HCT116 (cell line): ENCODE measurements around the gene SAMD4A. TPM values are rescaled to one million over a fixed set of nuclear protein-coding genes. Genes with fewer than 3 reads are reported as not detected.

Experiments
- ATAC-seq: fragments of 200-7000 bp; cut with Tn5 transposase; 2 replicates; pipeline ENCODE4 v1.9.1; 2020; ENCODE audit warnings: mild to moderate bottlenecking, moderate library complexity
- BruUV-seq: library from RNA; stranded (reverse); fragments of 400-500 nt; replicated peaks from 2 replicates; lab custom pipeline; 2021; lab: Mats Ljungman, UMichigan
- CTCF ChIA-PET: fragments of 300-600 bp; sonication (Branson Sonifier 250); formaldehyde crosslinking; loops from one replicate; lab custom pipeline; 2021; ENCODE audit warnings: antibody characterized with exemption; lab: Charles Lee
- POLR2A ChIA-PET: fragments of 300-600, 350-600 bp; sonication (Branson Sonifier 250); formaldehyde crosslinking; loops from one replicate; lab custom pipeline; 2021; ENCODE audit warnings: antibody characterized with exemption; lab: Charles Lee
- RAD21 ChIA-PET, 2 experiments: fragments of 300-600 bp; sonication (Branson Sonifier 250); formaldehyde crosslinking; loops; one replicate each; lab custom pipeline; 2023; ENCODE audit warnings: low total read pairs in 2 of 2; ENCODE audit not compliant: uncharacterized antibody in 2 of 2, unreplicated experiment in 2 of 2, low non-redundant PET in 1 of 2; lab: Charles Lee
- DNase-seq: peaks from one replicate; pipeline ENCODE4 v3.0.0-alpha.2; 2010; ENCODE audit warnings: low read depth, low spot score
- H2AFZ ChIP-seq: fragments of 200-600 bp; shearing (Covaris generic), sonication (generic); 2 replicates; pipeline ENCODE4 v1.6.1; 2017; ENCODE audit warnings: low read depth, mixed run types, mixed read lengths, antibody characterized with exemption, low read length; ENCODE audit not compliant: poor library complexity, severe bottlenecking
- H3K27ac ChIP-seq: 2 replicates; pipeline ENCODE4 v1.5.1; 2012; ENCODE audit warnings: low read depth, low read length
- H3K27me3 ChIP-seq: fragments of 200-600 bp; sonication (generic); 2 replicates; pipeline ENCODE4 v1.6.1; 2016; ENCODE audit warnings: mixed run types, low read length, mixed read lengths; ENCODE audit not compliant: insufficient read depth
- H3K36me3 ChIP-seq, 2 experiments: fragments of 200-500 bp in 1 of 2; fragments of 200-600 bp in 1 of 2; sonication (Bioruptor generic) in 1 of 2; sonication (generic) in 1 of 2; 2 replicates each; pipeline versions ENCODE4 v1.5.1 to v1.6.1; 2014 to 2016; ENCODE audit warnings: low read length in 2 of 2, inconsistent platforms in 1 of 2, mixed read lengths in 1 of 2, mixed run types in 1 of 2; ENCODE audit not compliant: insufficient read depth in 2 of 2, control insufficient read depth in 1 of 2
- H3K4me1 ChIP-seq, 2 experiments: fragments of 200-600 bp in 1 of 2; sonication (generic) in 1 of 2; 2 replicates each; pipeline versions ENCODE4 v1.5.1 to v1.6.1; 2012 to 2017; ENCODE audit warnings: low read length in 2 of 2, inconsistent platforms in 1 of 2, mild to moderate bottlenecking in 1 of 2, mixed read lengths in 1 of 2, mixed run types in 1 of 2, moderate library complexity in 1 of 2; ENCODE audit not compliant: insufficient read depth in 2 of 2, control insufficient read depth in 1 of 2
- H3K4me2 ChIP-seq: fragments of 200-600 bp; sonication (generic); 2 replicates; pipeline ENCODE4 v1.6.1; 2017; ENCODE audit warnings: mixed run types, low read length, mixed read lengths
- H3K4me3 ChIP-seq, 2 experiments: fragments of 200-600 bp in 1 of 2; sonication (generic) in 1 of 2; replicated peaks in 1 of 2; 2 replicates each; pipeline ENCODE4 v1.5.1; 2011 to 2016; ENCODE audit warnings: low read length in 2 of 2, control low read depth in 1 of 2, low read depth in 1 of 2, mild to moderate bottlenecking in 1 of 2, mixed read lengths in 1 of 2, mixed run types in 1 of 2
- H3K79me2 ChIP-seq: fragments of 200-600 bp; sonication (generic); 2 replicates; pipeline ENCODE4 v1.6.1; 2017; ENCODE audit warnings: mild to moderate bottlenecking, mixed run types, low read length, moderate library complexity, mixed read lengths; ENCODE audit not compliant: insufficient read depth
- H3K9ac ChIP-seq: fragments of 200-600 bp; sonication (generic); 2 replicates; pipeline ENCODE4 v1.6.1; 2016; ENCODE audit warnings: low read length, mixed read lengths
- H3K9me2 ChIP-seq: fragments of 200-600 bp; sonication (generic), shearing (Covaris generic); 2 replicates; pipeline ENCODE4 v1.6.1; 2017; ENCODE audit warnings: mixed run types, mild to moderate bottlenecking, moderate library complexity; ENCODE audit not compliant: insufficient read depth
- H3K9me3 ChIP-seq, 2 experiments: fragments of 200-500 bp in 1 of 2; fragments of 200-600 bp in 1 of 2; sonication (Bioruptor generic) in 1 of 2; sonication (generic) in 1 of 2; 2 replicates each; pipeline ENCODE4 v1.6.1; 2014 to 2017; ENCODE audit warnings: low read length in 2 of 2, mixed read lengths in 2 of 2, inconsistent platforms in 1 of 2, low read depth in 1 of 2, mild to moderate bottlenecking in 1 of 2, mixed run types in 1 of 2, moderate library complexity in 1 of 2; ENCODE audit not compliant: control insufficient read depth in 1 of 2, insufficient read depth in 1 of 2
- H4K20me1 ChIP-seq: fragments of 200-600 bp; sonication (generic), shearing (Covaris generic); 2 replicates; pipeline ENCODE4 v1.6.1; 2017; ENCODE audit warnings: mixed run types, mild to moderate bottlenecking, moderate library complexity; ENCODE audit not compliant: insufficient read depth
- CBX3 ChIP-seq: IDR thresholded peaks from 2 replicates; pipeline ENCODE4 v1.6.1; 2012; ENCODE audit warnings: low read depth
- CEBPB ChIP-seq: IDR thresholded peaks from 2 replicates; pipeline ENCODE4 v1.6.1; 2012; ENCODE audit warnings: low read depth
- EGR1 ChIP-seq: IDR thresholded peaks from 2 replicates; pipeline ENCODE4 v1.6.1; 2012; ENCODE audit warnings: low read depth
- EZH2 ChIP-seq: fragments of 200-600 bp; sonication (generic); IDR thresholded peaks from 2 replicates; pipeline ENCODE4 v1.6.1; 2017; ENCODE audit warnings: antibody characterized with exemption, mixed run types
- EZH2phosphoT487 ChIP-seq: fragments of 200-600 bp; IDR thresholded peaks from 2 replicates; pipeline ENCODE4 v1.6.1; 2018; ENCODE audit warnings: antibody characterized with exemption, borderline replicate concordance
- FOSL1 ChIP-seq: IDR thresholded peaks from 2 replicates; pipeline ENCODE4 v1.6.1; 2012; ENCODE audit warnings: low read depth
- POLR2A ChIP-seq: IDR thresholded peaks from 2 replicates; pipeline ENCODE4 v1.7.0; 2011; ENCODE audit warnings: borderline replicate concordance; ENCODE audit not compliant: insufficient read depth, insufficient read length; ENCODE audit errors: extremely low read depth
- POLR2AphosphoS5 ChIP-seq: IDR thresholded peaks from 2 replicates; pipeline ENCODE4 v1.6.1; 2011; ENCODE audit warnings: mild to moderate bottlenecking, low read depth, low read length, moderate library complexity
- RAD21 ChIP-seq: IDR thresholded peaks from 2 replicates; pipeline ENCODE4 v1.6.1; 2012; ENCODE audit warnings: low read depth, mild to moderate bottlenecking
- SP1 ChIP-seq: IDR thresholded peaks from 2 replicates; pipeline ENCODE4 v1.6.1; 2012; ENCODE audit warnings: low read depth
- SRF ChIP-seq: IDR thresholded peaks from 2 replicates; pipeline ENCODE4 v1.6.1; 2012; ENCODE audit warnings: low read depth
- YY1 ChIP-seq: IDR thresholded peaks from 2 replicates; pipeline ENCODE4 v1.6.1; 2011; ENCODE audit warnings: low read length, low read depth, moderate library complexity, mild to moderate bottlenecking; ENCODE audit not compliant: insufficient replicate concordance; ENCODE audit errors: extremely low read depth
- intact Hi-C: fragments of 100-400 bp; cut with micrococcal nuclease; formaldehyde crosslinking; loops from 2 replicates; pipeline ENCODE4 v1.10.0; 2022
- total RNA-seq: library from RNA; stranded (reverse); gene quantifications from one replicate; pipeline ENCODE4 v1.2.1, GENCODE V29; 2021; ENCODE audit not compliant: unreplicated experiment
- TF ChIP-seq, protein P1 (sequence below): IDR thresholded peaks from 2 replicates; pipeline ENCODE4 v1.6.1; 2012

Gene SAMD4A
- total RNA-seq, 1 experiment from 2014 or later, result 9.0 TPM

DNA sequence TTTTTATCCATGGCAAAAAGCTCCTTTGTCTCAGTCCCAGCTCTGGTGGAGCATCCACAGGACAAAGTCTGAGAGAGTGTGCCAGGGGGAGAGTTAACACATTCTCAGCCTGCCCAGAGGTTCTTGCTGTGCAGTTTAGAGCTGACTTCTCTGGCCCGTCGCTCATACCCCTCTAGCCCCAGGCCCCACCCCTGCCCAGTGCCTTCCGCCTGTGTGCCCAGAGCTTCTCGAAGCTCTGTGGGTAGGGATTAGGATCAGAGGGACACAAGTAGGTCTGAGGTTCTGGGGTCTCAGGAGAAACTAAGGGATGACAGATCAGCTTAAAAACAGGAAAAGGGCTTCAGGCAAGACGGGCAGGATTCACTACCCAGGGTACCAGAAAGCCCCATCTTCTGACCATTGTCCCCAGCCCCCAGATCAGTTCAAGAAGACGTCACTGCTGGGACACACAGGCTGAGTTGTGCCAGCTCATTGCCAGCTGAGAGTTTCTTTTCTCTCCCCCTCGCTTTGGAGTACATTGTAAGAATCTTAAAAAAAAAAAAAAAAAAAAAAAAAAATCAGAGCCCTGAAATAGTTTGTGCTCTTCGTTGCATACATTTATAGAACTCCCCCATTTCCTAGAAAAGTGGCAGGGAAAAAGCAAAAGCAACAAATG is 208.7 kb downstream of the SAMD4A start:
- H3K27ac ChIP-seq, result no peak overlapping the region
- no peaks in the 10 kb centered on the region for H3K9me2 ChIP-seq
- ChIA-PET CTCF (interaction anchor here (0.8 to 5.3 kb wide), 3 partner anchors 211 to 409 kb away, joined by 3 to 131 read pairs (median 4); partner anchors contain the start of gene SAMD4A), POLR2A (no interaction called here), RAD21 (no interaction called here)
- no peaks in the 10 kb centered on the region for H3K79me2 ChIP-seq
- no peak overlapping the region for H3K9ac ChIP-seq
- H3K4me1 ChIP-seq, result peaks cover 20 to 29% of the 10 kb centered on the region in 2 experiments
- no TSS peak for BruUV-seq
- no peak for DNase-seq
- ATAC-seq, result no peak
- H3K4me2 ChIP-seq, result no peak overlapping the region
- 0 out of 4 replicates have a peak, but pooled peaks cover 0 to 4% of the 10 kb centered on the region in 2 experiments for H3K36me3 ChIP-seq
- no peak overlapping the region for H2AFZ ChIP-seq
- no peaks in the 10 kb centered on the region for H3K9me3 ChIP-seq
- TF ChIP-seq EZH2phosphoT487 (no peak), FOSL1 (no peak), CBX3 (no peak), POLR2AphosphoS5 (no peak), EGR1 (no peak), CEBPB (no peak), SP1 (no peak), POLR2A (no peak), EZH2 (no peak), YY1 (no peak), RAD21 (no peak), SRF (no peak)
- TF ChIP-seq, protein P1, sequence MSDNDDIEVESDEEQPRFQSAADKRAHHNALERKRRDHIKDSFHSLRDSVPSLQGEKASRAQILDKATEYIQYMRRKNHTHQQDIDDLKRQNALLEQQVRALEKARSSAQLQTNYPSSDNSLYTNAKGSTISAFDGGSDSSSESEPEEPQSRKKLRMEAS, result no peak
- H4K20me1 ChIP-seq, result no peaks in the 10 kb centered on the region
- H3K27me3 ChIP-seq, result no peaks in the 10 kb centered on the region
- intact Hi-C loops, result no loop called here
- H3K4me3 ChIP-seq, result no peak overlapping the region
